ENCODE results near the gene MOK. TPM values are rescaled to one million over a fixed set of nuclear protein-coding genes. Genes with fewer than 3 reads are reported as not detected.
A peak's percentile ranks its signal among the peaks of the same experiment; 100 is the strongest.
"Not testable (repeated sequence)": the region's sequence is repeated elsewhere in the genome, so short reads cannot be mapped to it uniquely, and the experiment has no call there.

The MOK gene
- total RNA-seq, 2 donors from 2014 or later, result 3.0 to 5.9 TPM

DNA sequence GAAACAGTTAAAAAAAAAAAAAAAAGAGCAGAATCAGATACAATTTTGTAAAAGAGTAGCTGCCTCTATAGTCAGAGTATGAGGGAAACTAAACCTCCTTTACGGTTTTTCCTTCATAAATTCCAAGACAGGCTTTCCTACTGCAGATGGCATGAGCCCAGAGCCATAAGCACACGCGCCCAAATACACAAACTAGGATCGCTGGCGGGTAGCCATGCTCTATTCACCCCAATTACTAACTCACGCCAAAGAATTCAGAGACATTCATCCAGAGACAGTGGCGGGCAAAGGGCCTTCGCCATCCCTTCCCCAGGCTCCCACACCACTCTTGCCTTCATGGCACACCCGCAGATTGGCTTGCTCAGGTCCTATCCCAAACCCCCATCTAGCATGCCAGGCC lies 48.2 kb downstream of the MOK start:
- DNase-seq (ENCODE audit: low spot score), result no peak
- H3K36me3 Mint-ChIP-seq, result no peaks in the 10 kb centered on the region
- ATAC-seq, result no peak
- no peaks in the 10 kb centered on the region for H3K9me3 Mint-ChIP-seq
- no peaks in the 10 kb centered on the region for H3K27me3 Mint-ChIP-seq
- H3K4me3 Mint-ChIP-seq, result no peak overlapping the region
- H3K4me1 Mint-ChIP-seq (ENCODE audit: low read depth in 2 of 2), result no peaks in the 10 kb centered on the region
- H3K27ac Mint-ChIP-seq, result no peak overlapping the region

DNA sequence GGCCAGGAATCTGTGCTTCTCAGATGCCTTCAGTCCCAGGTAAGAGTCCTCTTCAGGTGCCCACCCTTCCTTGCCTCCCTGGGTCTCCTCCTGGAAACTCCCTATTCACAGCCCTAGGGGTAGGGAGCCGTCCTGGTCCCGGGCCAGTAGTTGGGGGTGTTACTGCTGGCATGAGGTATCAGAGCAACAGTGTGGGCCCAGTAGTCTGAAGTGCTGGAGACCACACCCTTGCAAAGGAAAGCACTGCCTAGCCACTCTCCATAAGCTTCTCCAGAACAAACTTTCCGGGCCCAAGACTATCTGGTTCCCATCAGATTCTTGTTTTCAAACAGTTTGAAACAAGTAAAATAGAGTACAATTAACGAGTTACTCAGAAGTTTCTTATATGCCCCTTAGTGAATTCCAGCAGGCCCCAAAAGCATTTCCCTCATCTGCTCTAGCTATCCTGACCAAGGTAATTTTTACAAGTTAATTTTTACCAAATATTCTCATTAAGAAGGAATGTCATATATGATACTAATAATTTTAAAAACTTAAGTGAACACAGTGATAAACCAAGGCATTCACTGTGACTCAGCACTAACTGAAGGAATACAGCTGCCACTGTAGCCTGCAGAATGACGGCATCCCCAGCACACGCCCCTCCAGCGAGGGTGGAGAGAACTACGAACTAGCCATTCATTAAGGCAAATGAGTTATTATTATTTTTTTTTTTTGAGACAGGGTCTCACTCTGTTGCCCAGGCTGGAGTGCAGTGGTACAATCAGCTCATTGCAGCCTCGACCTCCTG lies 49.4 kb downstream of the MOK start:
- H3K27me3 Mint-ChIP-seq, result no peaks in the 10 kb centered on the region
- no peaks in the 10 kb centered on the region for H3K36me3 Mint-ChIP-seq
- H3K9me3 Mint-ChIP-seq, result no peaks in the 10 kb centered on the region
- DNase-seq (ENCODE audit: low spot score) (no peak), ATAC-seq (no peak)
- no peaks in the 10 kb centered on the region for H3K4me1 Mint-ChIP-seq (ENCODE audit: low read depth in 2 of 2)
- H3K4me3 Mint-ChIP-seq, result no peak overlapping the region
- no peak overlapping the region for H3K27ac Mint-ChIP-seq

DNA sequence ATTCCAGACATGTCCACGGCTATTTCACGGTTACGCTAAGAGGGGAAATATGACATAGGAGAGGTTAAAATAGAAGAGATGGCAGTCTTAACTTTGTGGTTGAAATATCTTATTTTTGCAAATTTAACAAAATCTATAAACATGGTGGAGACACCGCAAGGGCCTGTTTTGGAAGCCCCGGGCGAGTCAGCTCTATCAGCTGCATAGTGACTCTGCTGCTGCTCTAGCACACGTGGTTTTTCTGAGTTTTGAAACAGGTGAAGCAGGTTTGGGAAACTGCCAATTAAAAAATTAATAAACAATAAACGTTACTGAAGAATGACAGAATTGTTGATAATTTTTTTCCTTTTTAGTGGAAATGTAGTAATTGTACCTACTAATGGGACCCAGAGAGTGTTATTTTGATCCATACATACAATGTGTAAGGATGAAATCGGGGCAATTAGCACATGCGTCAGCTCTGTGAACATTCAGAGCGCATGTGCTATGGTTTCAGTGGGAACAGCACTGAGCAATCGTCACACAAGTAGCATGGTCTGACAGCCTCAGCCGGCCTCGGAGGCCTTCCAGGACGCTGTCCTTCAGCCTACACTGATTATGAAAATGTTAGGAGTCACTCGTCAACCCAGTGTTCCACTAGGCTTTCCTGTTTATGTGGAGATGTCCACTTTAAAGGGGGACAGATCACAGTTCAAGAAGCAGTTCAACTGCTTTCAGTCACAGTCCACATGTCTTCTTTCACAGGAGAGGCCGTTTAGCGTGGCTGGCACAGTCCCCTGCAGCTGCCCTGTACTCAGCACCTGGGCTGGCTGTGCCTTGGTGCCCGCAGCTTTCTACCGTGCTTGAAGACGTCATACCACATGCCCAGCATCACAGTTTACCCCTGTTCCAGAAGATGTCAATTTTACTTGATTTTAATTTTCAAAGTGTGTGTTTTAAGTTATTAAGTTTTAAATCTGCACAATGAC lies 51.8 kb downstream of the MOK start:
- peaks cover 0 to 4% of the 10 kb centered on the region in 2 donors for H3K27me3 Mint-ChIP-seq
- no peak overlapping the region for H3K27ac Mint-ChIP-seq
- H3K4me1 Mint-ChIP-seq (ENCODE audit: low read depth in 2 of 2), result no peaks in the 10 kb centered on the region
- DNase-seq (ENCODE audit: low spot score) (no peak), ATAC-seq (no peak)
- H3K9me3 Mint-ChIP-seq, result no peaks in the 10 kb centered on the region
- no peaks in the 10 kb centered on the region for H3K36me3 Mint-ChIP-seq
- no peak overlapping the region for H3K4me3 Mint-ChIP-seq

DNA sequence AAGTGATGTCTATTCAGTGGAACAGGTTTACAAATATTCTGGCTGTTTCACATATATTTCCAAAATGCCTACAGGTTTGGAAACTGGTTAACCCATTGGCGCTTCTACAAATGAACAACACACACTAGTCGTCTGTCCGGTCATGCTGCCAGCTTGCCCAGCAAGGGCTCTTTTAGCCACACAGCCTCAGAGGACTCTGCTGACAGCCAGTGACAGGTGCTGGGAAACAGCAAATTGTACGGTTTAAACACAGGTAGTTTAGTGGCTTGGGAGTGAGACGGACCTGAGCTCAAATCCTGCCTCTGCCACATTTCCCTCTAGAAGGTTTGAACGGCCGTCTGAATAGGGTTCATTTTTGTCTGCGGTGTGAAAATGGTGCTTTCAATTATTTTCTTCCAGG lies 53.8 kb downstream of the MOK start:
- H3K27ac Mint-ChIP-seq, result no peak overlapping the region

DNA sequence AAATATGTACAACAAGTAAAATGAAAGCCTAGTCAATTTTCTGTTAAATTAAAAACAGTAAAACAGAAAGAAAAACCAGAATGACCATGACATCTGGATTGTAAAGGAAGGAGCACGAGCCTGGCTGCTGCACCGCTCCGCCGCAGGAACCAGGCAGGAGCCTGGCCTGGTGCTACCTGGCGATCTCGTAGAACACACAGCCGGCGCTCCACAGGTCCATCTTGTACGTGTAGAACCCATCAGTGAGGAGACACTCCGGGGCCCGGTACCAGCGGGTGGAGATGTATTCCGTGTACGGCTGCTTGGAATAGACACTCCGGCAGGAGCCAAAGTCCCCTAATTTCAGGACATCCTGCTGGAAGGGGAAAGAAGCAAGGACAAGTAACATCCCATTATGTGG lies 54.3 kb downstream of the MOK start:
- DNase-seq (ENCODE audit: low spot score) (no peak), ATAC-seq (no peak)
- Mint-ChIP-seq H3K9me3 (no peaks in the 10 kb centered on the region), H3K36me3 (no peaks in the 10 kb centered on the region), H3K4me1 (ENCODE audit: low read depth in 2 of 2) (no peaks in the 10 kb centered on the region), H3K4me3 (no peak overlapping the region), H3K27ac (no peak overlapping the region), H3K27me3 (peaks cover 0 to 4% of the 10 kb centered on the region in 2 donors)

More for the DNA sequence above, 53.8 kb downstream of the MOK start:
- H3K27me3 Mint-ChIP-seq, result peaks cover 0 to 4% of the 10 kb centered on the region in 2 donors
- no peaks in the 10 kb centered on the region for H3K9me3 Mint-ChIP-seq
- no peaks in the 10 kb centered on the region for H3K36me3 Mint-ChIP-seq
- H3K4me1 Mint-ChIP-seq (ENCODE audit: low read depth in 2 of 2), result no peaks in the 10 kb centered on the region
- H3K4me3 Mint-ChIP-seq, result no peak overlapping the region
- no peak for DNase-seq (ENCODE audit: low spot score)
- no peak for ATAC-seq

DNA sequence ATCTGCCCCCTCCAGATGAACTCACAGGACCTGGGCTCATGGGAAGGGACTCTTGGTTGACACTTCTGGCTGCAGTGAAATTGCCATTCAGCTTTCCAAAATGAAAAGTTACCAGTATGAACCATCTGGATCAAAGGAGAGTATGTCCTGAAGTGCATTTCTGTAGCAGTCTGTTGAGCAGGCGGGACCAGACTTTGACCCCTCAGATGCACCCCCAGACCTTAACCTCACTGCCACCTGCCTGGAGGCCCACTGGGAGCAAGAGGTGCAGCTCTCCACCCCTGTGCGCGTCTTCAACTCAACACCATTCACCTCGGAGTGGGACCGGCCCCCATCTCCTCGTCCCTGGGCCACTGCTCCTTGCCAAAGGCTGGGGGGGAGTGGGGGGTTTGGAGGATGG lies 55.0 kb downstream of the MOK start:
- Mint-ChIP-seq H3K36me3 (no peaks in the 10 kb centered on the region), H3K4me3 (no peak overlapping the region), H3K27me3 (peaks cover 0 to 4% of the 10 kb centered on the region in 2 donors), H3K27ac (no peak overlapping the region), H3K9me3 (no peaks in the 10 kb centered on the region), H3K4me1 (ENCODE audit: low read depth in 2 of 2) (no peaks in the 10 kb centered on the region)
- no peak for ATAC-seq
- no peak for DNase-seq (ENCODE audit: low spot score)

DNA sequence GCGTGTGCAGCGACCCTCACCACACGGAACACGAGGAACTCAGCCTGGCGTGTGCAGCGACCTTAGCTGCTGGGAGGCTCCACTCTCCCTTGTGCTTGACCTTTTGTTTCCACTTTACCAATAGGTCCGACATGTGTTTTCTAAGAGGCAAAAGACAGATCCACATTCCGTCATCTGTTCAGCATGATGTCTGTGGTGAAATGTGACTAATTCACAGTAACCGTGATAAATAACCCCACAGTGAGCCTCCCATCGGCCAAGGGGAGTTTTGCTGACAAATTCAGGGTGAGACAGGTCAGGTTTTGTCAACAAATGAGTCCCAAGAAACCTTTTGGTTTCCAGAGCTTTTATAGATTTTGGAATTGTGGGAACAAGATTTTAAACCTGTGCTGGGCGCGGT lies 55.9 kb downstream of the MOK start:
- no peak for DNase-seq (ENCODE audit: low spot score)
- Mint-ChIP-seq H3K27ac (no peak overlapping the region), H3K9me3 (no peaks in the 10 kb centered on the region), H3K4me1 (ENCODE audit: low read depth in 2 of 2) (no peaks in the 10 kb centered on the region), H3K4me3 (no peak overlapping the region), H3K36me3 (no peaks in the 10 kb centered on the region), H3K27me3 (peaks cover 0 to 4% of the 10 kb centered on the region in 2 donors)
- no peak for ATAC-seq

DNA sequence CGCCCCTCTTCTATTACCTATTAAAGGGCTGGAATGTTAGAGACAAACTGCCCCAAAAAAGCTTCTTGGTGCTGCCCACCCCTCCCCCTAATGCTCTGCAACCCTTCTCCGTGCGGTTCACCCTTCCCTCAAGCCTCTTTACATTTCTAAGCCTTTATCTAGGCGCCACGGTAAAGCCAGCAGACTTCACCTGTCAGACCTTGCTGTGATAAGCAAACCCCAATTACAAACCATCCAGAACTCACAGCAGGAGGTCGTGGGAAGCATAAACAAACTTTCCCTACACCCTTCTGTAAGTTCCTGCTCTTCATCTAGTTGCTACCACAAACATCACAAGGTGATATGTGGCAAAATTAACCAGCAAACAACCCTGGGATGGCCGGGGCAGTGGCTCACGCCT lies 56.8 kb downstream of the MOK start:
- Mint-ChIP-seq H3K9me3 (no peaks in the 10 kb centered on the region), H3K27ac (no peak overlapping the region), H3K36me3 (no peaks in the 10 kb centered on the region), H3K4me3 (no peak overlapping the region), H3K4me1 (ENCODE audit: low read depth in 2 of 2) (no peaks in the 10 kb centered on the region), H3K27me3 (peaks cover 0 to 4% of the 10 kb centered on the region in 2 donors)
- ATAC-seq, result no peak
- DNase-seq (ENCODE audit: low spot score), result no peak

DNA sequence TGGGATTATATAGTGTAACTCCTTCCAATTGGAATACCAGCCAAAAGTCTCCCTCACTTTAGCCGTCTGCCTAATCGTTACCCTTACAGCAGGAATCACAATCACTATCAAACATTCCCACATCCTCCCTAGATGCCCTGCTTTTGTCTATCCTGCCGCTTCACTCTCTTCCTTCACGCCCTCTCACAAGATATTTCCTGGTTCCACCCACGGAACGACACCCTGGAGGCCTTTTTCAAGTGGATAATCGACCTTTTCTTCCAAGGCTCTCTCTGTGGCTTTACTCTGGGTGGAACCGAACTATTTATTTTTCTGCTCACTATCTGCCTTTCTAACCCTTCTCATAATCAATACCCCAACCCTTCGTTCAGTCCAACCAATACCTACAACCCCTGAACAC lies 58.9 kb downstream of the MOK start:
- DNase-seq (ENCODE audit: low spot score) (no peak), ATAC-seq (no peak)
- peaks cover 0 to 4% of the 10 kb centered on the region in 2 donors for H3K27me3 Mint-ChIP-seq
- no peak overlapping the region for H3K4me3 Mint-ChIP-seq
- H3K36me3 Mint-ChIP-seq, result no peaks in the 10 kb centered on the region
- H3K27ac Mint-ChIP-seq, result no peak overlapping the region
- H3K4me1 Mint-ChIP-seq (ENCODE audit: low read depth in 2 of 2), result no peaks in the 10 kb centered on the region
- no peaks in the 10 kb centered on the region for H3K9me3 Mint-ChIP-seq

DNA sequence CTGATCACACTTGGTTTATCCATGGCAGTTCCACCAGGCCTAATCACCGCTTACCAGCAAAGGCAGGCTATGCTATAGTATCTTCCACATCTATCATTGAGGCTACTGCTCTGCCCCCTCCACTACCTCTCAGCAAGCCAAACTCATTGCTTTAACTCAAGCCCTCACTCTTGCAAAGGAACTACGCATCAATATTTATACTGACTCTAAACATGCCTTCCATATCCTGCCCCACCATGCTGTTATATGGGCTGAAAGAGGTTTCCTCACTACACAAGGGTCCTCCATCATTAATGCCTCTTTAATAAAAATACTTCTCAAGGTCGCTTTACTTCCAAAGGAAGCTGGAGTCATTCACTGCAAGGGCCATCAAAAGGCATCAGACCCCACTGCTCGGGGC lies 61.2 kb downstream of the MOK start:
- not testable (repeated sequence) for H3K27me3 Mint-ChIP-seq, H3K9me3 Mint-ChIP-seq

DNA sequence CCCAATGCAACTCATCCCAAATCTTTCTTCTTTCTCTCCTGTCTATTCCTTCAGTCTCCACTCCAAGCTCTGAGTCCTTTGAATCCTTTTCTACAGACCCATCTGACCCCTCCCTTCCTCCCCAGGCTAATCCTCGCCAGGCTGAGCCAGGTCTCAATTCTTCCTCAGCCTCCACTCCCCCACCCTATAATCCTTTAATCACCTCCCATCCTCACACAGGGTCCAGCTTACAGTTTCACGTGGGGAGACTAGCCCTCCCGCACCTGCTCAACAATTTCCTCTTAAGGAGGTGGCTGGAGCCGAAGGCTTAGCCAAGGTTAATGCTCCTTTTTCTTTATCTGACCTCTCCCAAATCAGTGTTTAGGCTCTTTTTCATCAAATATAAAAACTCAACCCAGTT lies 63.8 kb downstream of the MOK start:
- no peak for ATAC-seq

More for the DNA sequence above, 61.2 kb downstream of the MOK start:
- H3K4me3 Mint-ChIP-seq; H3K27ac Mint-ChIP-seq; H3K4me1 Mint-ChIP-seq (ENCODE audit: low read depth in 2 of 2); DNase-seq (ENCODE audit: low spot score); H3K36me3 Mint-ChIP-seq; ATAC-seq: not testable (repeated sequence)

DNA sequence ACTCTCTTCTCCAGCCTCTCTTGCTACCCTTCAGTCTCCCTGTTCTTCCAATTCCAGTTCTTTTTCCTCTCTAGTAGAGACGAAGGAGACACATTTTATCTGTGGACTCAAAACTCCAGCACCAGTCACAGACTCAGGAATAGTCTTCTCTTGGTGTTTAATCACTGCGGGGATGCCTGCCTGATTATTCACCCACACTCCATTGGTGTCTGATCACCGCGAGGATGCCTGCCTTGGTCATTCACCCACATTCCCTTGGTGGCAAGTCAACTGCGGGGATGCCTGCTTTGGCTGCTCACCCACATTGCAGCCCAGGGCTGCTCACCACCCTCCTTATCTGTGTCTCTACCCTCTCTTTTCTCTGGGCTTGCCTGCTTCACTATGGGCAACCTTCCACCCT lies 64.5 kb downstream of the MOK start:
- H3K4me1 Mint-ChIP-seq (ENCODE audit: low read depth in 2 of 2), result not testable (repeated sequence)

More for the DNA sequence above, 63.8 kb downstream of the MOK start:
- Mint-ChIP-seq H3K27me3 (peaks cover 0 to 3% of the 10 kb centered on the region in 2 donors), H3K4me3 (no peak overlapping the region), H3K36me3 (no peaks in the 10 kb centered on the region), H3K4me1 (ENCODE audit: low read depth in 2 of 2) (no peaks in the 10 kb centered on the region), H3K27ac (no peak overlapping the region), H3K9me3 (no peaks in the 10 kb centered on the region)
- DNase-seq (ENCODE audit: low spot score), result peak; percentile 44

DNA sequence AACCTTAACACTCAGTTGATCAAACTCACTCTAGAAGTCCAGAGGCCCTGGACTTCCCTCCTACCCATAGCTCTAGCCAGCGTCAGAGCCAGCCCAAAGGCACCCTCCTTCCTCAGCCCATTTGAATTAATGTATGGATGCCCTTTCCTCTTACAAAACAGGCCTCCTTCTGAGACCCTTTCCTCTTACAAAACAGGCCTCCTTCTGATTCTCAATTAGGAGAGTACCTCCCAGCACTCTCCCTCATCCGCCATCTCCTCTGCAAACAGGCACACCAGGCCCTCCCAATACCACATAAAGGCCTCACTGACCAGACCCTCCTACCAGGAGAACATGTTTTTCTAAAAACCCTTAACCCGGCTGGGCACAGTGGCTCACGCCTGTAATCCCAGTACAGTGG lies 65.7 kb downstream of the MOK start:
- H3K36me3 Mint-ChIP-seq, result no peaks in the 10 kb centered on the region
- no peaks in the 10 kb centered on the region for H3K4me1 Mint-ChIP-seq (ENCODE audit: low read depth in 2 of 2)
- H3K9me3 Mint-ChIP-seq, result no peaks in the 10 kb centered on the region
- H3K27me3 Mint-ChIP-seq, result peaks cover 0 to 3% of the 10 kb centered on the region in 2 donors
- H3K4me3 Mint-ChIP-seq, result no peak overlapping the region
- DNase-seq (ENCODE audit: low spot score) (peak; percentile 37), ATAC-seq (no peak)
- H3K27ac Mint-ChIP-seq, result no peak overlapping the region

More for the DNA sequence above, 64.5 kb downstream of the MOK start:
- DNase-seq (ENCODE audit: low spot score), result peak; percentile 5
- not testable (repeated sequence) for H3K9me3 Mint-ChIP-seq, H3K27ac Mint-ChIP-seq, H3K36me3 Mint-ChIP-seq, ATAC-seq, H3K27me3 Mint-ChIP-seq, H3K4me3 Mint-ChIP-seq

DNA sequence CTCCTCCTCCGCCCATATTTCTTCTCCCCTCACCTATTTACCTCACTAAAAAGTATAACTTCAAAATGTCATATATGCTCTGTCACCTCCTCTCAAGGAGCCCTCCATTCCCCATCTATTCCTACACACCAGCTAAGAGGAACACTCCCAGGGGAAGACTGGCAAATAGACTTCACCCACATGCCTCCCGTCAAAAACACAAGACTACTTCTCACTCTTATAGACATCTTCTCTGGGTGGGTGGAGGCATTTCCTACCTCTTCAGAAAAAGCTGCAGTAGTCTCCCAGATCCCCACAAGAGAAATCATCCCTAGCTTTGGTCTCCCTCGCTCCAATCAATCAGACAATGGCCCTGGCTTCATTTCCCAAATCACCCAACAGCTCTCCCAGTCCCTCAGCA lies 66.2 kb downstream of the MOK start:
- DNase-seq (ENCODE audit: low spot score) (no peak), ATAC-seq (no peak)
- Mint-ChIP-seq H3K36me3 (no peaks in the 10 kb centered on the region), H3K27me3 (peaks cover 0 to 3% of the 10 kb centered on the region in 2 donors), H3K4me1 (ENCODE audit: low read depth in 2 of 2) (no peaks in the 10 kb centered on the region), H3K4me3 (no peak overlapping the region), H3K9me3 (no peaks in the 10 kb centered on the region), H3K27ac (no peak overlapping the region)
